Natural killer cell (primary cell): ENCODE measurements around the gene KIAA0753. TPM values are rescaled to one million over a fixed set of nuclear protein-coding genes. Genes with fewer than 3 reads are reported as not detected.

Source experiments
- ATAC-seq, 3 donors: fragments of 150-1000 bp in 2 of 3; fragments of 200-7000 bp in 1 of 3; cut with Tn5 transposase; 1 replicate in 1 of 3; 2 replicates in 2 of 3; pipeline ENCODE4 v1.10.0; 2021; ENCODE audit warnings: mild to moderate bottlenecking in 2 of 3, moderate library complexity in 2 of 3
- DNase-seq, 2 donors: peaks; one replicate each; pipeline versions ENCODE4 v3.0.0 to v3.0.0-alpha.2; 2013 to 2021; ENCODE audit warnings: mixed read lengths in 1 of 2
- H3K27ac ChIP-seq: one replicate; pipeline ENCODE4 v1.5.1; 2013; ENCODE audit warnings: mild to moderate bottlenecking, low read length
- H3K27me3 ChIP-seq: one replicate; pipeline ENCODE4 v1.6.1; 2013; ENCODE audit warnings: low read length; ENCODE audit not compliant: control insufficient read depth, insufficient read depth
- H3K36me3 ChIP-seq: one replicate; pipeline ENCODE4 v1.6.1; 2013; ENCODE audit warnings: low read length; ENCODE audit not compliant: control insufficient read depth, insufficient read depth
- H3K4me1 ChIP-seq: one replicate; pipeline ENCODE4 v1.6.1; 2013; ENCODE audit warnings: low read length; ENCODE audit not compliant: control insufficient read depth, insufficient read depth
- H3K4me3 ChIP-seq: one replicate; pipeline ENCODE4 v1.5.1; 2013; ENCODE audit warnings: low read length
- H3K9me3 ChIP-seq: one replicate; pipeline ENCODE4 v1.6.1; 2013; ENCODE audit warnings: low read length; ENCODE audit not compliant: control insufficient read depth, insufficient read depth
- H3K27ac Mint-ChIP-seq, 2 donors: one replicate each; pipeline ENCODE4 v1.8.0; 2022; ENCODE audit warnings: mild to moderate bottlenecking in 2 of 2, mixed read lengths in 2 of 2, moderate library complexity in 1 of 2
- H3K27me3 Mint-ChIP-seq, 2 donors: one replicate each; pipeline ENCODE4 v1.8.0; 2022; ENCODE audit warnings: low read depth in 2 of 2, mixed read lengths in 2 of 2
- H3K36me3 Mint-ChIP-seq: one replicate; pipeline ENCODE4 v1.8.0; 2022; ENCODE audit warnings: mixed read lengths
- H3K4me1 Mint-ChIP-seq, 2 donors: one replicate each; pipeline ENCODE4 v1.8.0; 2022; ENCODE audit warnings: mixed read lengths in 2 of 2
- H3K4me3 Mint-ChIP-seq: one replicate; pipeline ENCODE4 v1.8.0; 2022; ENCODE audit warnings: mild to moderate bottlenecking, moderate library complexity, mixed read lengths
- H3K9me3 Mint-ChIP-seq, 2 donors: one replicate each; pipeline ENCODE4 v1.8.0; 2022; ENCODE audit warnings: mixed read lengths in 2 of 2
- CTCF ChIP-seq: fragments of 200-600 bp; IDR thresholded peaks from one replicate; pipeline ENCODE4 v1.8.0; 2022; ENCODE audit warnings: antibody characterized with exemption
- WGBS: methylation state at CpG from one replicate; pipeline ENCODE4 v1.1.7; 2013; ENCODE audit warnings: missing lambda C conversion rate; ENCODE audit not compliant: insufficient coverage; 5-methylcytosine and 5-hydroxymethylcytosine counted together
- intact Hi-C: fragments of 100-400 bp; cut with micrococcal nuclease; formaldehyde crosslinking; loops from one replicate; pipeline ENCODE4 v1.14.2; 2022
- total RNA-seq, 4 donors: library from RNA; stranded (reverse); fragments of 120-200 nt in 1 of 4; gene quantifications; one replicate each; pipeline versions ENCODE4 v1.2.3 to v1.2.4, GENCODE V29; 2013 to 2022

The KIAA0753 gene
- total RNA-seq, 3 donors from 2014 or later (not counting 1 experiment from before 2014, with no cell fraction given), result 13.4 to 17.2 (median 15.4) TPM

- H3K9me3 ChIP-seq, result no peaks in the 10 kb centered on the region
- H3K36me3 Mint-ChIP-seq, result no peaks in the 10 kb centered on the region
- no peak for DNase-seq
- intact Hi-C loops, result no loop called here
- no peaks in the 10 kb centered on the region for H3K9me3 Mint-ChIP-seq
- ATAC-seq, result no peak
- H3K27me3 Mint-ChIP-seq, result peaks cover 35 to 37% of the 10 kb centered on the region in 2 donors
- no peak overlapping the region for H3K27ac Mint-ChIP-seq
- no peak overlapping the region for H3K4me3 ChIP-seq
- H3K4me1 Mint-ChIP-seq, result peaks cover 6 to 14% of the 10 kb centered on the region in 2 donors
- no peaks in the 10 kb centered on the region for H3K36me3 ChIP-seq
- no peak overlapping the region for H3K4me3 Mint-ChIP-seq
- 86% methylated on average over 11 of the region's 11 CpGs for WGBS
- no peak for TF ChIP-seq CTCF
- peaks cover 12% of the 10 kb centered on the region for H3K27me3 ChIP-seq
- H3K27ac ChIP-seq, result no peak overlapping the region
- peaks cover 13% of the 10 kb centered on the region for H3K4me1 ChIP-seq
Observed at GRCh38 chr17:6558932-6559752, 81.4 kb downstream of the KIAA0753 start.

GRCh38 chr17:6558276-6558675 is 82.2 kb downstream of the KIAA0753 start:
- Histone ChIP-seq H3K27me3 (peaks cover 12% of the 10 kb centered on the region), H3K27ac (no peak overlapping the region), H3K36me3 (no peaks in the 10 kb centered on the region), H3K4me3 (no peak overlapping the region), H3K4me1 (peaks cover 13% of the 10 kb centered on the region), H3K9me3 (no peaks in the 10 kb centered on the region)
- DNase-seq (no peak), ATAC-seq (peak in 1 of 3 donors; percentile 28)
- 92% methylated on average over 6 of the region's 6 CpGs for WGBS
- no peak for TF ChIP-seq CTCF
- no peak overlapping the region for H3K27ac Mint-ChIP-seq
- peaks cover 44 to 45% of the 10 kb centered on the region in 2 donors for H3K27me3 Mint-ChIP-seq
- H3K4me3 Mint-ChIP-seq, result no peak overlapping the region
- H3K9me3 Mint-ChIP-seq, result no peaks in the 10 kb centered on the region
- H3K36me3 Mint-ChIP-seq, result no peaks in the 10 kb centered on the region
- peaks cover 6 to 14% of the 10 kb centered on the region in 2 donors for H3K4me1 Mint-ChIP-seq
- intact Hi-C loops, result no loop called here

- no peak for TF ChIP-seq CTCF
- H3K27ac Mint-ChIP-seq, result no peak overlapping the region
- H3K4me1 ChIP-seq, result peaks cover 13% of the 10 kb centered on the region
- no peak for DNase-seq
- no peaks in the 10 kb centered on the region for H3K9me3 Mint-ChIP-seq
- peaks cover 6 to 14% of the 10 kb centered on the region in 2 donors for H3K4me1 Mint-ChIP-seq
- no peaks in the 10 kb centered on the region for H3K36me3 ChIP-seq
- intact Hi-C loops, result no loop called here
- H3K27ac ChIP-seq, result no peak overlapping the region
- H3K4me3 ChIP-seq, result no peak overlapping the region
- H3K27me3 ChIP-seq, result peaks cover 12% of the 10 kb centered on the region
- no peaks in the 10 kb centered on the region for H3K9me3 ChIP-seq
- 71% methylated on average over 9 of the region's 9 CpGs for WGBS
- no peak for ATAC-seq
- no peaks in the 10 kb centered on the region for H3K36me3 Mint-ChIP-seq
- H3K27me3 Mint-ChIP-seq, result peaks cover 46 to 52% of the 10 kb centered on the region in 2 donors
- peak overlapping the region; percentile 64 for H3K4me3 Mint-ChIP-seq
Observed at GRCh38 chr17:6557040-6557438, 83.5 kb downstream of the KIAA0753 start.
